NCI-H2081 treated with DMSO at 0.1 percent for 48 hours (cell line): ENCODE results near the gene SLX4IP.

ENCODE experiments used
- DNase-seq: peaks from one replicate; lab custom pipeline; 2025; lab: John Stamatoyannopoulos, UW

SLX4IP gene

DNA sequence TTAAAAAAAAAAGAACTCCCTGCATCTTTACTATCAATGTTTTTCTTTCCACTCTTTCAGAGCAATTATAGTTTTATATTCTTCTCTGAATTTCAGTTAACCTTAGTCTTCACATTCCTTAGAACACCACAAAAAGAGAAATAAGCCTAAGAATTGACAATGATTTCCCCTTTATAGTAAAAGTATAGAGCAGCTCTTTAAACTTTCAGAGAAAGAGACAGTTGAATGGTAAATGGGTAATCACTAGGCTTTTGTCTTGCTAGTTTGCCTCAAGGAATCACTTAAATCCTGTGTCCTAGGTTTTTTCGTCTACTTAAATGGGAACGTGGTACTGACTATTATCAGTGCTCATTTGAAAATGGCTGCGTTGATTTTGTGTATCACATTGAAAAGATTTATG is 31.8 kb downstream of the SLX4IP start:
- no peak for DNase-seq

GRCh38 chr20:10467681-10468339 is 32.7 kb downstream of the SLX4IP start:
- DNase-seq: no peak

- no peak for DNase-seq
These were observed 33.3 kb downstream of the SLX4IP start for GRCh38 chr20:10468340-10468845.

DNA sequence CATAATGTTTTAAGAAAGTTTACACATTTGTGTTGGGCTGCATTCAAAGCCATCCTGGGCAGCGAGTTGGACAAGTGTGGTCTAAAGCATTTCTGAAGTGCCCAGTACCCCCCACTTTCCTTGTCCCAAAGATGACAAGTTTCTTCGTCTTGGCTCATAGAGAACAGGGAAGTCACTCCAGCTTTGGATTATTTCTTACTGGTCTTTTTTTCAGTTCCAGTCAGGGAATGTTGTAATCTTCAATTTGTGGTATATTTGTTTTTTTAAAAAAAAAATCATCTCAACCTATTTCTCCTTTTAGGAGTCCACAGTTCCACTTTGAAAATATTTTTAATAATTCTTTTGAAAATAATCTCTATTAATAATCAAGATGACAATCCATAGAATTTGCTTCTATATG is 34.0 kb downstream of the SLX4IP start:
- no peak for DNase-seq

DNA sequence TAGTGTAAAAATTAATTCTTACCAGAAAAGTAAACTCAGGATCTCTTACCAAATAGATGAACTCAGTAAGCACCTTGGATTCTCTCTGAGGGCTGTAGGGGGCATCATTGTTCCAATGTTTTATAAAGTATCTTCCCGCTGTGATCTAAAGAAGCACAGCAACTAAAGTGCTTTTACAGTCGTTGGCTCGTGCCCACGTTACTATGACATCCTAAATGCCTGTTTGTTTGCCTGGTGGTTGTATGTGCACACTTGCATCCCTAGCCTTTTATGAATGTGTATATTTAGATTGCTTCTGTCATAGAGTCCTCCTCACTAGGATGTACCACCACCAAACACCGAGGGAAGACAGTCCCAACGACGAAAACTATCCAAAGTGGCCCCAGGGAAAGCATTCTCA is 34.5 kb downstream of the SLX4IP start:
- DNase-seq: peak; percentile 95

DNA sequence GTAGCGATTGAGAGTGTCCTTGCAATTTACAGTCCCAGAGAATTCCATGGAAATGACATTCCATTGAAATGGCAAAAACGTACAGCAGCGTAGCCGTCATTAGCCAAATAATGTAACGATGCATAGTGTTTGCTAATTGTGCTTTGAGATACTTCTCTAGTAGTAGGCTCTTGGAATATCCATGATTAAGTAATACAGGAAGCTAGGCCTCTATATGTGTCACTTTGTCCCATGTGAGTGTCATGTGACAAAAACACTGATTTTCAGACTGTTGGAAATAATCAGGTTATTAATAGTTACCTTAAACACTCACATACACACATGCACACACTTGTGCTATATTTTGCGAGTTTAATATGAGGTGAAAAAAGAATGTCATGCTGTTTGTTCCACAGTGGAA is 35.2 kb downstream of the SLX4IP start:
- DNase-seq: no peak

- no peak for DNase-seq
These were observed 37.8 kb downstream of the SLX4IP start for GRCh38 chr20:10472871-10473270.

GRCh38 chr20:10474606-10475184 is 39.6 kb downstream of the SLX4IP start:
- DNase-seq: no peak

DNA sequence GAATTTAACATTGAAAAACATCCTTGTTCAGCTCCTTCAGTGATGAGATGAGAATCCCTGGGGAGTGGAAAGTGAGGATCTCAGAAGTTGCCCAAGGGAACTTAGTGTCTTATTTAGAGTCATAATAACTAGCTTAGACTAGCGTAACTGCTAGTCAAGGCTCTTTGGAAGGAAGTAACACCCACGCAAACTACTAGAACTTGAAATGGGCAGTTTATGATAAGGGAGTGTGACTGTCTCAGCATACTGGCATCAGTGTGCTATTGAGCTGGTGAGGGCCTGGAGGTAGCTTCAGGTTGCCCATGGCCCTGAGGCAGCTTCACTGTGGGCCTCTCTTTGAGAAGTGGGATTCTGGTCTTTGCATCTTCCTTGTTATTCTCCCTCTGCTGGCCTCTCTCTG is 40.1 kb downstream of the SLX4IP start:
- DNase-seq: no peak

DNA sequence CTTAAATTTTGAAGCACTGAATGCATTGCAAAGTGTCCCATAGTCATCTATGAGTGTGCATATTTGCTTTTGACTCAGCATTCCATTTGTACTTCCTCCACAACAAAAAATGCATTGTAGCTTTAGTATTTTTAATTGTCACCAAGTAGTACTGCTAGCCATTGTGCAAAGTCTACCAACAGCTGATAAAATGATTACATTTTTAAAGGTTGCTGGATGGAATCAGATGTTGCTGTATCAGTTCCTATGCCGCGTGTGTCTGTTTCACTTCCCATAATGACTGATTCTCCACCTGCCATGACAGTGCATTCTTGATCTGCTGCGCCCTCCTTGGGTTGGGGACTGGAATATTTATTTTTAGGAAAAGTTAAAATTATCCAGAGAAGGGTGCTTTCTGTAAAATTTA is 41.2 kb downstream of the SLX4IP start:
- no peak for DNase-seq

GRCh38 chr20:10478205-10478604 is 43.1 kb downstream of the SLX4IP start:
- no peak for DNase-seq

GRCh38 chr20:10478930-10479329 is 43.8 kb downstream of the SLX4IP start:
- no peak for DNase-seq

DNA sequence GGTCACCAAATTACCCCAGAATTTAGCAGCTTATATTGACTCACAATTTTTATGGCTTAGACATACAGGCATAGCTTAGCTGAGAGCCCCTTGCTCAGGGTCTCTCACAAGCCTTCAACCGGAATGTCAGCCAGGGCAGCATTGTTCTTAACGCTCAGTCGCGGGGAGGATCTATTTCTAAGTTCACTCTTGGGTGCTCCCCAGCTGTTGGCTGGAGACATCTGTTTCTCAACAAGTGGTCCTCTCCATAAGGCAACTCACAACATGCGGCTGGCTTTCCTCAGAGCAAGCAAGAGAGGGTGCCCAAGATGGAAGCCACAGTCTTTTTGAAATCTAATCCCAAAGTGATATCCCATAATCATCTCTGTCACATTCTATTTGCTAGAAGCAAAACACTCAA is 46.6 kb downstream of the SLX4IP start:
- DNase-seq: no peak

DNA sequence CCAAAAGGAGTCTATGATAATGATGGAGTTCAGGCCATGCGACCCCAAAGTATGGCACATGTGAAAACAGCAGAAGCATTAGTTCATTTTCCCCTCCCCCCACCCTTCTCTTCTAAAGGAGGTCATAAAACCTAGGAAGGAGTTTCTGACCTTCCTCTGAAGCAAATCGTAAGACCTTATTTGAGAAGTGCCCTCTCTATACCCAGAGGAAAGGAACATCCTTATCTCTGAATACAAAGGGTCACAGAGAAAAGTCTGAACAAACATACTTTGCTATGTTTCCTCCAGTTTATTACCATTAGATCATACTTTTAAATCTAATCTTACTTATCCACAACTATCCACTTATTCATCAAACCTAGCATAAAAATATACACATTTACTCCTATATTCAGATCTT is 48.6 kb downstream of the SLX4IP start:
- DNase-seq: no peak

GRCh38 chr20:10487142-10488136 is 52.3 kb downstream of the SLX4IP start:
- no peak for DNase-seq

- DNase-seq: no peak
These were observed 53.4 kb downstream of the SLX4IP start for GRCh38 chr20:10488534-10488933.

DNA sequence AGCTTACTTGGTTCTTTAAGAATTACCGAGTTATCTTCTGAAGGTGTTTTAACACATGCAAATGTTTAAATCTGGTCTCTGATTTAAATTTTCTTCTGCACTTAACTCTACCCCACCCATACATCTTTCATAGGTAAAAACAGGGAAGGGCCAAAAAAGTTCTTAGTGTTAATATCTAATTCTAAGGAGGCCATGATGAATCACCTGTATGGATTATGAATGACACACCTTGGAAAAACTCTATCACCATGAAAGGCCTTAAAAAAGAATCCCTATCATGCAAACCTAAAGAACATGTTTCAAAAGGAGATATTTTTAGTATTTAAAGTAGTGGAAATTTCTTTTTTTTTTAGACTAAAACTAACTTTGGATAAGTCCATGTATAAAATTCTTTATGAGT is 54.7 kb downstream of the SLX4IP start:
- DNase-seq: no peak

GRCh38 chr20:10490257-10490656 is 55.2 kb downstream of the SLX4IP start:
- no peak for DNase-seq

DNA sequence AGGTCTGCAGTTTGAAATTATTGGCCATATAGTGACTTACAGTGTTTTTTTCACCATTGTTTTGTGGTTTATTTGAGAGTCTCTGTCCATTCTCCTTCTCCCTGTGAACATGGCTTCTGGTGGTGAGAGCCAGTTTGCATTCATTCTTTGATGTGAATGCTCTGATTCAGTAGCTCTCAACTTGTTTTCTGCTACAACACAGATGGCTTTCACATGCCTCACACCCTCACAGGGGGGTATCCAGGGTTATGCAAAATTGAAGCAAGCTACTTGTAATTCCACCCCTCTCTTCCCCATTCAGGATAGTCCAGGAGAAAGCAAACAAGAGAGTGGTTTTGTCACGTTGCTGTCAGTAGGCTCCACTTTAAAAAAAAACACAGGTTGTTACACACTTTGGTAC is 55.6 kb downstream of the SLX4IP start:
- DNase-seq: no peak

DNA sequence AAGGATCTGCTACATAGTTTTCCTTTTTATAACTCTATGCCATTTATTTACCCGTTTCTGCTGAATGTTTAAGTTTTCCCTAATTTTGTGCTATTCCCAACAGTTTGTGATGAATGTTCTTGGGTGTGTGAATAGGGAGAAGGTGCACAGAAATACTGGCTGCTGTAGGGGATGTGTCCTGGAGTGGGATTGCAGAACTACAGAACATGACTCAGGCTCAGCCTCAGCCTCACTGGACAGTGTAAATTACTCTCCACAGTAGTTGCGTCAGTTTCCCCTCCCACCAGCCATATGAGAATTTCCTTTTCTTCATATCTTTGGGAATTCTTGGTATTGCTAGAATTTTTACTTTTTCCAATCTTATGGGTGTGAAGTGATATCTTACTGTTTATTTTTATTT is 57.0 kb downstream of the SLX4IP start:
- DNase-seq: no peak

DNA sequence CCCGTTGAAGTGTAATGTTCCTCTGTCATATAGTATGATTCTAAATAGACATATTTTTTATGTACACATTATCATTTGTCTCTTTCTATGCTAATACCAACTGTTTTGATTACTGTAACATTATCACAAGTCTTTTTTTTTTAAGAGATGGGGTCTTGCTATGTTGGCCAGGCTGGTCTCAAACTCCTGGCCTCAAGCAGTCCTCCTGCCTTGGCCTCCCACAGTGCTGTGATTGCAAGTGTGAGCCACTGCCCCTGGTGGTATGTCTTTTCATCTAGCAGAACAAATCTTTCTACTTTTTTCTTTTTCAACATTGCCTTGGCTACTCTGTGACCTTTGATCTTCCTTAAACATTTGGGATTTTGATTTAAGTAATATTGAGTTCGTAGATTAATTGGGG is 57.7 kb downstream of the SLX4IP start:
- no peak for DNase-seq

DNA sequence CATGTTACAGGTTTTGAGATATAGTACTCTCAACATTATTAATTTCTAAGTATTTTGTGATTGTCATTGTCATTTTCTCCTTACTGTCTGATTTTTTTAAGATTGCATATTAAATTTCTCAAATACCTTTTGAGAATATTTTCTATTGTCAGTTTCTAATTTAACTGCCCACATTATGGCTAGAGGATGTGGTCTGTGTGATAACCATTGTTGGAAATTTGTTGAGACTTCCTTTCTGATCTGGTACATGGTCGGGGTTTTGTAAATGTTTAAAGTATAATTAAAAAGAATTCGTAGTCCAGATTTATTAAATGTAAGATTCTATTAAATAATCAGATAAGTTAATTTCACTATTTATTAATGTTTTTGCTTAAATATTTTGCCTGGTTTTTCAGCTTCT is 60.1 kb downstream of the SLX4IP start:
- no peak for DNase-seq

GRCh38 chr20:10496465-10496864 is 61.4 kb downstream of the SLX4IP start:
- DNase-seq: no peak
